Kidney tubule cell (primary cell): Measurements from ENCODE around the gene RHCE.
A peak's percentile ranks its signal among the peaks of the same experiment; 100 is the strongest.
"Not testable (repeated sequence)": the region's sequence is repeated elsewhere in the genome, so short reads cannot be mapped to it uniquely, and the experiment has no call there.

Experiments used
- DNase-seq: peaks from one replicate; pipeline ENCODE4 v3.0.0-alpha.2; 2018; ENCODE audit warnings: low spot score

RHCE gene

DNA sequence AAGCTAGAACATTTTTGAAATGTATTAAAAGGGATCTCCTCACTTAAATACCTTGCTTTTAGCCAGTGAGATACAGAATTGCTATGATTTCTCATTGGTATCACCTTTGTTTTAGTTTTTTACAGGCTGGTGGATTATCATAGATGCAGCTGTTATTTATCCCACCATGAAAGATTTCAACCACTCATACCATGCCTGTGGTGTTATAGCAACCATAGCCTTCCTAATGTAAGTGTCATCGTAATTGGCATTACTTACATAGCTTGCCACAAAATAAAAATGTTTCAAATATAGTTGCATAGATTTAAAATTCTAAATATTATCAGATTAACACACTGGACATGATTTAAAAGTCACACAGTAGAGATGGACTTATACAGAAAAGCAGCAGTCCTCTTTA is 77.8 kb downstream of the RHCE start:
- no peak for DNase-seq

DNA sequence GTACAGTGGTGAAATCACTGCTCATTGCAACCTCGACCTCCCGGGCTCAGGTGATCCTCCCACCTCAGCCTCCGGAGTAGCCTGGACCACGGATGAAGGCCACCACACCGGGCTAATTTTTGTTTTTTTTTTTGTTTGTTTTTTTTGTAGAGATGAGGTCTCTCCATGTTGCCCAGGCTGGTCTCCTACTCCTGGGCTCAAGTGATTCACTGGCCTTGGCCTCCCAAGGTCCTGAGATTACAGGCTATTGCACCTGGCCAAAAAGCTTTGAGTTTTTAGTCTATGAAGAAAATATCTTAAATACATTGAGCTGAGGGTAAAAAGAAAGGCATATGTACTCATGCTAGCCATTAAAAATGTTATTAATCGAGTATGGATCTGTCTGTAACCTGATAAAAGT is 78.9 kb downstream of the RHCE start:
- DNase-seq: no peak

DNA sequence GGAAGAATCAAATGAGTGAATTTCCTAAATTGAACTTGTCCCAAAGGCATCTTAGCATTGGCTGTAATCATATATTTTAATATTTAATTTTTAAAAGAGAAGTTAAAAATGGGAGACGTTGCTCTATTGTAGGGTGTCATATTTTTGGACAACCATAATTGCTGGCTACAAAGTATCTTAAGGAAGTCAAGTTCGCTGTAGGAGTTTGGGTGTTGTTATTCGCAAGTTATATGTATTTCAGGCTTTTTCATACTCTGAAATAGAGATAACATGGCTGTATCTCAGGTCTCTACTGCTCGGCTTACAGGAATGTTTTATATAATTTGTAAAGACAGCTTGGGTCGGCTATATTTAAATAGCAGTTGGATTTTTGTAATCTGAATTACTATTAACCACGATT is 81.6 kb downstream of the RHCE start:
- peak; percentile 5 for DNase-seq

DNA sequence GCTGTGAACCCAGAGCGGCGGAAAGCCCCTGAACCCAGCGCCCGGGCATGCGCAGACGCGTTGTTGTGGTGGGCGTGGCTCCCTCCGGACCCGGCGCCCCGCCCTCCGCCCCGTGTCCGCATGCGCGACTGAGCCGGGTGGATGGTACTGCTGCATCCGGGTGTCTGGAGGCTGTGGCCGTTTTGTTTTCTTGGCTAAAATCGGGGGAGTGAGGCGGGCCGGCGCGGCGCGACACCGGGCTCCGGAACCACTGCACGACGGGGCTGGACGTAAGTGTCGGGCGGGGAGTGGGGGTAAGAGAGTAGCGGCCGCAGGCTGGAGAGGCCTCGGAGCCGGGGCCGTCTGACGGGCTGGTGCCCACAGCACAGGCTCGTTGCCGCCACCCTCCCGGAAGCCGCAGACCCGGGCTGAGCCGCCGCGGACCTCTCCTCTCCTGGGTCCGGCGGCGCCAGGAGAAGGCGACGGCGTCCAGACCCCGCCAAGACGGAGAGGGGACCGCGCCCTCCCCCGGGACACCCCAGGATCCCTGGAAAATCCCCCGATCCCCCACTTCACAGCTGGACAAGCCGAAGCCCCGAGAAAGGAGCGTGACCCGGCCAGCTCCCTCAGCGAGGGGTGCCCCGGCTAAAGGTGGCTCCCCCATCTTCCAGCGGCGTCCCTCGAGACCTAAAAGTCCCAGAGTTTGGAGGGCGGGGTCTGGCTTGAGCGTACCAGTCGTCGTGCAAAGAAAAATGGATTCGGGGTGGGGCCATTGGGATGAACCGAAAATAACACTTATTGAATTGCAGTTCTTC is 82.2 kb downstream of the RHCE start, which contains the start of gene TMEM50A:
TSS of gene TMEM50A (plus strand) at position 147 of the 794 bp plus-strand sequence. CDS start 2,153 bp downstream, outside the sequence.
- peak; percentile 89 for DNase-seq

DNA sequence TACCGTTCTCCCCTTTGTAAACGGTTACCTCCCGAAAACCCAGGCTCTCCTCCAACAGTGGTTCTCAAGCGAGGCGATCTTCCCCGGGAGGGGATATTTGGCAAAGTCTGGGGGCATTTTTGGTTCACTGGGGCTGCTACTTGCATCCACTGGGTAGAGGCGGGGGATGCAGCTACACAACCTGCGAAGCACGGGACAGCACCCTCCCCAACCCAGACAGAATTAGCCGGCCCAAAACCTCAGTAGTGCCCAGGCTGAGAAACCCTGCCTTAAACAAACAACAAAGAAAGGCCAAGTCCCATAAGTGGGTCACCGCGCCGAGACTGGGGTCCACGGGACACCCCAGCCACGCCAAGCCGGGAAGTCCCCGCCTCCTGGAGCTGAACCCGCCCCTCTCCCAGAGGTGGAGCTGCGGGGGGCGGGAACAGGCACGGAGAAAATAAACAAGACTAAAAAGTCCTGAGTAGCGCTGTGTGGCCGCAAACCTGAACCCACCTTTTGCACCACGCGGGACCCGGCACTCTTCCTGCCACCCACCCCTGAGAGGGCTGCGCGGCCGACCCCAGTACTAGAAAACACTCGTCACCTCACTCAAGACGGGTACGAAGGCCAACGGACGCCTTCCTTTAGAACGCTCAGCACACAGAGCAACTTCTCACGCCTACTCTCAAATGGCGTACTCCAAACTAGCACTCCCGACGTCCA is 83.0 kb downstream of the RHCE start:
- not testable (repeated sequence) for DNase-seq

DNA sequence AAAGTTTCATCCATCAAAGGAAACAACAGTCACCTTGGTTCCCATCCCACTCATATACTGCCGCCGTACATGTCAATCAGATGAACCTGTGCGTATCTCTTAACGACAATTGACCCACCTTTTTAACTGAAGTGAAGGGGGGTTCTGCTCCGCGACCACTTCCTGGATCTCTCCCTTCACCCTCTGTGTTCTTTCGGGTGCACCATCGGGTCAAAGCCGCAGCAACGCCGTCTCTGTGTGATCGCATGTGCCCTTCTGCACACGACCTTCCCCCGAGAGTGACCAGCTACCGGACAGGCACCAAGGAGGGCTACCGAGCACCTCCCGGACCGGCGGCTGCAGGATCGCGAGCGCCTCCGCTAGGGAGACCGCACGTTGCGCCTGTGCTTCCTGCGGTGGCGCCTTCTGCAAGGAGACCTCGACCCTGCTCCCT is 83.7 kb downstream of the RHCE start:
- DNase-seq: not testable (repeated sequence)

DNA sequence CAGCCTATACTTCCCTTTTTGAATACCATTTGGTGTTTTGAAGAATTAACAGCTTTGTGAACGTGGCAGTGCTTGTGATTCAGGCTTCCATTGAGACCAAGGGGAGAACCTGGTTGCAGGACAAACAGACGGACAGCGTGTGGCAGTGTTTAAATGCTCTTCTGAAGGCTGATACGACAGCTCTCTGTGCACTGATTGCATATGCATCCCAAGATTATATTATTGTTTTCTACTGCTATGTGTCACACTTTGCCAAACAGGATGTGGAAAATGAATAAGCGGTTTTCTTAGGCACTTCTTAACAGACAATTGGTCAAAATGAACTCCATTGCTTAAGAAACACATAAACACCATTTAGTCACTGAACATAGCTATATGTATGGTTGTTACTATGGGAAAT is 90.7 kb downstream of the RHCE start:
- not testable (repeated sequence) for DNase-seq

DNA sequence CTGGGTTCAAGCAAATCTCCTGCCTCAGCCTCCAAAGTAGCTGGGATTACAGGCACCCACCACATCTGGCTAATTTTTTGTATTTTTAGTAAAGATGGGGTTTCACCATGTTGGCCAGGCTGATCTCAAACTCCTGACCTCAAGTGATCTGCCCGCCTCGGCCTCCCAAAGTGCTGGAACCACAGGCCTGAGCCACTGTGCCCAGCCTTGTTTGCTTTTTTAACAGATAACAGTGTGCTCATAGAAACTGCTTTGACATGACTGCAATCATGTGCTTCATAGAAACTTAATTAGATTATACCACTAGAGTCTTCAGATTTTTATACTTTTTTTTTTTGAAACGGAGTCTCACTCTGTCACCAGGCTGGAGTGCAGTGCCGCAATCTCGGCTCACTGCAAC is 91.3 kb downstream of the RHCE start:
- not testable (repeated sequence) for DNase-seq

DNA sequence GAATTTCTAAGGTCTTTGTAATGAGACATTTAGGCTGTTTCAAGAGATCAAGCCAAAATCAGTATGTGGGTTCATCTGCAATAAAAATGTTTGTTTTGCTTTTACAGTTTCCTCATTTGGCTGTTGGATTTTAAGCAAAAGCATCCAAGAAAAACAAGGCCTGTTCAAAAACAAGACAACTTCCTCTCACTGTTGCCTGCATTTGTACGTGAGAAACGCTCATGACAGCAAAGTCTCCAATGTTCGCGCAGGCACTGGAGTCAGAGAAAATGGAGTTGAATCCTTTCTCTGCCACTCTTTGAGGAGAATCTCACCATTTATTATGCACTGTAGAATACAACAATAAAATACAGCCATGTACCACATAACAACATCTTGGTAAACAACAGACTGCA is 91.8 kb downstream of the RHCE start:
- not testable (repeated sequence) for DNase-seq

DNA sequence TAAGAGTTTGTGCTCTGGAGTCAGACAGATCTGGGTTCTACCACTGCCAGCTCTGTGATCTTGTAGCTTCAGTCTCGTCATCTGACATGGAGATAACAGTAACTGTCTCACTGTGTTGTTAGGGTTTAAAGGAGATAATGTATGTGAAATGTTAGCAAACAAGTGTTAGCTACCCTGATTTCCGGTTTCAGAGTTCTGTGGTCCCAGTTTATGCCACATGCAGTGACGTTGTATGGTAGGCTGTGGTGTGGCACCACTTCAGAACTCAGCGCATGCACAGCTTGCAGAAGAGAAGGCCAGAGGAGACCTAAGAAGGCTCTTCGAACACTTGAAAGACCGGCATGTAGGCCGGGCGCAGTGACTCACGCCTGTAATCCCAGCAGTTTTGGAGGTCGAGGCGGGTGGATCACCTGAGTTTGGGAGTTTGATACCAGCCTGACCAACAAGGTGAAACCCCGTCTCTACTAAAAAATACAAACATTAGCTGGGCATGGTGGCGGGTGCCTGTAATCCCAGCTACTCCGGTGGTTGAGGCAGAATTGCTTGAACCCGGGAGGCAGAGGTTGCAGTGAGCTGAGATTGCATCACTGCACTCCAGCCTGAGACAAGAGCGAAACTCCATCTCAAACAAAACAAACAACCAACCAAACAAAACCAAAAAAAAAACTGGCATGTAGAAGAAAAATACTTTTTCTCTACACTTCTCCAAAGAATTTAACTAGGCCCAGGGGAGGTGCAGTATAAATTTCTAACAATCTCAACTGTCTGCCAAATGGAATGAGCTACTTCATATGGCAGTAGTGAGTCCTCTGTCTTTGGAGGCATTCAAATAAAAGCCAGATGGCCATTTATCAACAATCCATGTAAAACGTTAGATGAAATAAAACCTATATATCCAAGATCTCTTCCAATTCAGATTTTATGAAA is 92.5 kb downstream of the RHCE start:
- not testable (repeated sequence) for DNase-seq

DNA sequence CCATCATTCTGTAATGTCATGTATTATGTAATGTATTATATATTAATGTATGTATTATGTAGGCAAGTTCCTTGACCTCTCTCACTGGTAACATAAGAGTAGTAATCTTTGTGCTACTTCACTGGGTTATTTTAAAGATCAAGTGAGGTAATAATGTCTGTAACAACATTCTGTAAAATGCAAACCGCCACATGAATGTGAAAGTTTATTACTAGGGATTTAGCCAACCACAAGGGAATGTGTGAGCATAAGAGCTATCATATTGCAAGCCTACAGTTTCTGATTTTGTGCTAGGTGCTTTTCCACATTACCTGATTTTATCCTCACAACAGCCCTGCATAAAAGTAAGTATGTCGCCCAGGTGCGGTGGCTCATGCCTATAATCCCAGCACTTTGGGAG is 96.2 kb downstream of the RHCE start:
- not testable (repeated sequence) for DNase-seq

DNA sequence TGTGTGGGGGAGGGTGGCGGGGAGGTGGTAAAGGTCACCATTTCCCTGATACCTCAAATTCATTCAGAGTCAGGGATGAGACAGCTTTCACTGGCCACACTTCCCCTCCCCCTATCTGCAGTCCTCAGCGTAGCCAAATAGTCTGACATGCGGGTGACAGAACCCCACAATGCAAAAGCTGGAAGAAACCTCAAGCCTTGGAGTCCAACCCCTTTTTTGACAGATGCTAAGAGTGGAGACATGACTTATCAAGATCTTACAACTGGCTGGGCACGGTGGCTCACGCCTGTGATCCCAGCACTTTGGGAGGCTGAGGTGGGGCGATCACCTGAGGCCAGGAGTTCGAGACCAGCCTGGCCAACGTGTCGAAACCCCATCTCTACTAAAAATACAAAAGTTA is 98.5 kb downstream of the RHCE start:
- DNase-seq: not testable (repeated sequence)

DNA sequence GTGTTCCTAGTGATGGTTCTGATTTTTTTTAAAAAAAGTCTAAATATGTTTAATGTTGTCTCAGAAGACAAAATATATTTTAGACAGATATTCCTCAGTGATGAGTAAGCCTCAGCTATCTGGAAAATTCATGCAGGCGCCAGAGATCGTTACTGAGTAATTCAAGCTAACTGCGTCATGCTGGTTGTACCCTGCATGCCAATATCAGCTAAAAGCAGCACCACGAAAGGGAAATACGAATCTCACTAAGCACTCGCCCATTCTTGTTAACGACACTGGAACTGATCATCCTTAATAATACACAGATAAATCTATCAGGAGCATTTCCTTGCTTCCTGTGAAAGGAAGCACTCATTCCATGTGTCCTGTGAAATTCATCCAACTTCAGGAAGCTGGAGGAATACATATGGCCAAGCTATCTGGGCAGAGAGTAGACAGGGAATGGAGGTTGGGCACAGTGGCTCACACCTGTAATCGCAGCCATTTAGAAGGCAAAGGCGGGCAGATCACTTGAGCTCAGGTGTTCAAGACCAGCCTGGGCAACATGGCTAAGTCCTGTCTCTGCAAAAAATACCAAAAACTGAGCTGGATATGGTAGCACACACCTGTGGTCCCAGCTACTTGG is 100.2 kb downstream of the RHCE start:
- peak; percentile 30 for DNase-seq

DNA sequence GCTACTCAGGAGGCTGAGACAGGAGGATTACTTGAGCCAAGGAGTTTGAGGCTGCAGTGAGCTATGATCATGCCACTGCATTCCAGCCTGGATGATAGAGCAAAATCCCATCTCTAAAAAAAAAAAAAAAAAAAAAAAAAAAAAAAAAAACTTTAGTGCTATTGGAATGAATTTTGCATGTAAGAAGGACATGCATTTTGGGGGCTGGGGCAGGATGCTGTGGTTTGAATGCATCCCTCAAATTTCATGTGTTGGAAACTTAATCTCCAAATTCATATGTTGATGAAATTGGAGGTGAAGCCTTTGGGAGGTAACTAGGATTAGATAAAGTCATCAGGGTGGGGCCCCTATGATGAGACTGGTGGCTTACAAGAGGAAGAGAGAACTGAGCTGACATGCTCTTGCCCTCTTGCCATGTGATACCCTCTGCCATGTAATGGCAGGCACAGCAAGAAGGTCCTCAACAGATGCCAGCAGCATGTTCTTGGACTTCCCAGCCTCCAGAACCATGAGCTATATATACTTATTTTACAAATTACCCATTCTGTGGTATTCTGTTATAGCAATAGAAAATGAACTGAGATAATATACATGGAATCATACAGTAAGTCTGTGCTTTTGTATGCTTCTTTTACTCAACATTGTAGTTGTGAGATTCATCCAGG is 107.7 kb downstream of the RHCE start:
- not testable (repeated sequence) for DNase-seq
